Ascending aorta (tissue), 2 donors: Measurements from ENCODE around the gene ZC3H4. TPM values are rescaled to one million over a fixed set of nuclear protein-coding genes. Genes with fewer than 3 reads are reported as not detected.

ENCODE experiments used
- DNase-seq, 2 donors: peaks; one replicate each; pipeline ENCODE4 v3.0.0-alpha.2; 2019; ENCODE audit warnings: low spot score in 2 of 2
- H3K27ac ChIP-seq, 2 donors: fragments of 200-600 bp; sonication (generic); one replicate each; pipeline ENCODE4 v1.5.1; 2016 to 2017; ENCODE audit warnings: mild to moderate bottlenecking in 1 of 2
- H3K27me3 ChIP-seq: fragments of 200-600 bp; sonication (generic); one replicate; pipeline ENCODE4 v1.5.1; 2017
- H3K36me3 ChIP-seq, 2 donors: fragments of 200-600 bp; sonication (generic); one replicate each; pipeline ENCODE4 v1.5.1; 2016
- H3K4me1 ChIP-seq, 2 donors: fragments of 200-600 bp; sonication (generic); one replicate each; pipeline ENCODE4 v1.5.1; 2016 to 2017; ENCODE audit warnings: mild to moderate bottlenecking in 1 of 2
- H3K4me3 ChIP-seq, 2 donors: fragments of 200-600 bp; sonication (generic); one replicate each; pipeline ENCODE4 v1.5.1; 2016 to 2017; ENCODE audit warnings: mild to moderate bottlenecking in 1 of 2
- H3K9me3 ChIP-seq, 2 donors: fragments of 200-600 bp; sonication (generic); one replicate each; pipeline ENCODE4 v1.5.1; 2016
- intact Hi-C: fragments of 100-400 bp; cut with DNase I; formaldehyde crosslinking; loops from one replicate; pipeline ENCODE4 v1.15.1; 2023
- total RNA-seq: library from RNA; depleted of rRNA; stranded (reverse); fragments of >200 nt; gene quantifications from one replicate; pipeline ENCODE4 v1.1.0, GENCODE V29; 2016
- TF ChIP-seq, protein P1 (sequence below), 3 experiments: fragments of 200-600 bp in 2 of 3; fragments of 450-650 bp in 1 of 3; sonication (generic) in 2 of 3; IDR thresholded peaks; one replicate each; pipeline ENCODE4 v1.5.1; 2016 to 2019; ENCODE audit warnings: antibody characterized with exemption in 3 of 3, mild to moderate bottlenecking in 1 of 3, moderate library complexity in 1 of 3

The ZC3H4 gene
- total RNA-seq, 1 donor from 2014 or later: 24.6 TPM

DNA sequence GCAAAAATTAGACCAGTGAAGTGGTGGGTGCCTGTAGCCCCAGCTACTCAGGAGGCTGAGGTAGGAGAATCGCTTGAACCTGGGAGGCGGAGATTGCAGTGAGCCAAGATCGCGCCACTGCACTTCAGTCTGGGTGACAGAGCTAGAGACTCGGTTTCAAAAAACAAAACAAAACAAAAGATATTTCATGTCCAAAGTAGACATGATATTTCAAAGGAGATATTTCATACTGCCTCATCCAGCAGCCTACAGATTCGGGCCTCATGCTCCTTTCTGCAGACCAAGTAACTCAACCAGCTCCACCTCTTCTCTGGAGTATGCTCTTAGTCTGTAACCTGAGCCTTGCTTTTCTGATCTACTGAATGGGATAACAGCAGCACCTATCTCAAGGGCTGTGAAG, 15.0 kb downstream of the ZC3H4 start:
- Histone ChIP-seq H3K9me3 (no peaks in the 10 kb centered on the region), H3K4me1 (peaks cover 2 to 26% of the 10 kb centered on the region in 2 donors), H3K27me3 (no peaks in the 10 kb centered on the region), H3K36me3 (no peaks in the 10 kb centered on the region), H3K4me3 (peak overlapping the region in 1 of 2 donors; percentile 51), H3K27ac (peak overlapping the region; percentile 68 to 83)
- intact Hi-C loops: no loop called here
- no peak for DNase-seq
- TF ChIP-seq, protein P1, sequence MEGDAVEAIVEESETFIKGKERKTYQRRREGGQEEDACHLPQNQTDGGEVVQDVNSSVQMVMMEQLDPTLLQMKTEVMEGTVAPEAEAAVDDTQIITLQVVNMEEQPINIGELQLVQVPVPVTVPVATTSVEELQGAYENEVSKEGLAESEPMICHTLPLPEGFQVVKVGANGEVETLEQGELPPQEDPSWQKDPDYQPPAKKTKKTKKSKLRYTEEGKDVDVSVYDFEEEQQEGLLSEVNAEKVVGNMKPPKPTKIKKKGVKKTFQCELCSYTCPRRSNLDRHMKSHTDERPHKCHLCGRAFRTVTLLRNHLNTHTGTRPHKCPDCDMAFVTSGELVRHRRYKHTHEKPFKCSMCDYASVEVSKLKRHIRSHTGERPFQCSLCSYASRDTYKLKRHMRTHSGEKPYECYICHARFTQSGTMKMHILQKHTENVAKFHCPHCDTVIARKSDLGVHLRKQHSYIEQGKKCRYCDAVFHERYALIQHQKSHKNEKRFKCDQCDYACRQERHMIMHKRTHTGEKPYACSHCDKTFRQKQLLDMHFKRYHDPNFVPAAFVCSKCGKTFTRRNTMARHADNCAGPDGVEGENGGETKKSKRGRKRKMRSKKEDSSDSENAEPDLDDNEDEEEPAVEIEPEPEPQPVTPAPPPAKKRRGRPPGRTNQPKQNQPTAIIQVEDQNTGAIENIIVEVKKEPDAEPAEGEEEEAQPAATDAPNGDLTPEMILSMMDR (IDR thresholded peaks at IDR 0.05): no peak

DNA sequence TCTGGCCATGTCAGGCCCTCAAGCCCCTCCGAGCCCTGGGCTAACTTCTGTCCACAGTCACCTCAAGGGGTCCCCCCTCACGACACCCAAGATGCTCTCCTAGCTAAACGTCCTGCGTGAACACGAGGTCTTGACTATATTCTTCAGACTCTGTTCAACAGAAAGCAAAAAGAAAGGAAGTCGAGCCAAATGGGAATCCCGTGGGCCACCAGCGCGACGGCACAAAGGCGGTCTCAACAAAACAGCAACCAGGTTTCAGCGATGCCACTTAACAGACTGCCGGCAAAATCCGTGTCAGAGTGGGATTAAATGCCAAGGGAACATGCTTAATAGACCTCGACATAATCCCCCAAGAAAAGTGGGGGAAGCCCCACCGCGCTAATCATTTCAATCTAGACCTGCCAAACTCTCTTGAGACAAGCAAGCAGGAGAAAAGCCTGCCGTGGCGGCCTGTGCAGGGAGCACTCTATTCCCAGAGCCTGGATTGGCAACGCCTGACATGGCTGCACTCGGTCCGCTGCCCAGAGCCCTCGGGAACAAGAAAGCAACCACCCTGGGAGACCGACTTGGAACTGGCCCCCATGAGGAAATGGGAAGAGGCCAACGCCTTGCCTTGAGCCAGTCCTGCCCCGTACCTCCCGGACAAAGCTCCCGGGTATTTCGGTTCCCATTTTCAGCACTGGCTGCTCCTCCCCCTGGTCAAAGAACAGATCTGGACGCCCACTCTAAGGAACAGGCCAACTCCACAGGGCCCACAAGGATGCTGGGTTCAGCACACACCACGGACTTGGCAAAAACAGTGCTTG, 16.0 kb downstream of the ZC3H4 start:
- Histone ChIP-seq H3K36me3 (no peaks in the 10 kb centered on the region), H3K4me3 (peak overlapping the region; percentile 18 to 51), H3K4me1 (peaks cover 2 to 19% of the 10 kb centered on the region in 2 donors), H3K9me3 (no peaks in the 10 kb centered on the region), H3K27ac (peak overlapping the region; percentile 68 to 83), H3K27me3 (no peaks in the 10 kb centered on the region)
- intact Hi-C loops: loop anchor here (2.0 kb wide), 1 partner anchor 17 kb away; no protein-coding TSS in a partner anchor
- TF ChIP-seq, protein P1 (IDR thresholded peaks at IDR 0.05): no peak
- DNase-seq: peak in 1 of 2 donors; percentile 86

DNA sequence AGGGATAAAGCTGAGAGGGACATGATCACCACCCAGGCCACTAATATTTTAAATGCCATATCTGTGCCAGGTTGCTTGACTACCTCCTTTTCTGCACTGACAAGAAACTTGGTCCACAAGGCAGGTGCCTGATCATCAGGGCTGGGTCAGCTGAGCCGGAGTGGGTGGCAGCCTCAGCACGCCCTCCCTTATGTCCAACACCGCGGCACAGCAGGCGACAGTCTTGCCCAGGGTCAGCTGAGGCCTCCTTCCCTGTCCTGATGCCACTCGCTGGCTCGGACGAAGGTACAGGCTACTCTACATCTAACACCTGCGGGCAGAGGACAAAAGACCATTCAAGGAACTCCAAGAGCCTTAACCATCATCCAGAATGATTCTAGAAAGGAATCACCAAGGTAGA, 16.9 kb downstream of the ZC3H4 start:
- Histone ChIP-seq H3K36me3 (peaks cover 8 to 9% of the 10 kb centered on the region in 2 donors), H3K9me3 (no peaks in the 10 kb centered on the region), H3K4me1 (peaks cover 2 to 17% of the 10 kb centered on the region in 2 donors), H3K27me3 (no peaks in the 10 kb centered on the region), H3K27ac (peak overlapping the region; percentile 68 to 83), H3K4me3 (no peak overlapping the region)
- TF ChIP-seq, protein P1 (IDR thresholded peaks at IDR 0.05): no peak
- no peak for DNase-seq
- intact Hi-C loops: loop anchor here (2.0 kb wide), 1 partner anchor 16 kb away; no protein-coding TSS in a partner anchor

DNA sequence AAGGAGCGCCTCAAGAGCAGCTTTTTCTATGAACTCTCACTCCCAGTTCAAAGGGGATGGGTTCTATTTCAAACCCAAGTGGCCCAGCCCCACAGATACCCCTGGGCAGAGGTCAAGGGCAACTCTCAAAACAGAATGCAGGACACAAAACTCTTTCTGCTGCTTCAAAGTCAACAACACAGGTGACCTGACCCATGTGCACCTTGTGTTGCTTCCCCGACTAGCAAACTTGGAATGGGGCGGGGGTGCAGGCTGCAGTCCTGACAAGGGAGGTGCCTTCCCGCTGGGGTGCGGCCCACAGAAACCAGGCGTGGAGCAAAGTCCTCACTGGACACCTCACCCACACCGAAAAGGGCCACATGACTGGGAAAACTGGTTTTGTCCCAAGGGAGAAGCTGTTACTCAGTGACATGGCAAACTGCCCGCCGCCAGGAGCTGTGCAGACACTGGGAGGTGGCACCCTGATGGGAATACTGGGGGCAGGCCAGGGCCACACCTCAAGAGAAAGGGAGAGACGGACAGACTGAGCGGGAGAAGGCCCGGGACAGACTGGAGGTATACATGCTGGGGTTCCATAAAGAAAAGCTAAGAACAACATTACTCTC, 17.4 kb downstream of the ZC3H4 start:
- H3K36me3 ChIP-seq: peaks cover 10 to 14% of the 10 kb centered on the region in 2 donors
- intact Hi-C loops: loop anchor here (2.0 kb wide), 1 partner anchor 15 kb away; no protein-coding TSS in a partner anchor

DNA sequence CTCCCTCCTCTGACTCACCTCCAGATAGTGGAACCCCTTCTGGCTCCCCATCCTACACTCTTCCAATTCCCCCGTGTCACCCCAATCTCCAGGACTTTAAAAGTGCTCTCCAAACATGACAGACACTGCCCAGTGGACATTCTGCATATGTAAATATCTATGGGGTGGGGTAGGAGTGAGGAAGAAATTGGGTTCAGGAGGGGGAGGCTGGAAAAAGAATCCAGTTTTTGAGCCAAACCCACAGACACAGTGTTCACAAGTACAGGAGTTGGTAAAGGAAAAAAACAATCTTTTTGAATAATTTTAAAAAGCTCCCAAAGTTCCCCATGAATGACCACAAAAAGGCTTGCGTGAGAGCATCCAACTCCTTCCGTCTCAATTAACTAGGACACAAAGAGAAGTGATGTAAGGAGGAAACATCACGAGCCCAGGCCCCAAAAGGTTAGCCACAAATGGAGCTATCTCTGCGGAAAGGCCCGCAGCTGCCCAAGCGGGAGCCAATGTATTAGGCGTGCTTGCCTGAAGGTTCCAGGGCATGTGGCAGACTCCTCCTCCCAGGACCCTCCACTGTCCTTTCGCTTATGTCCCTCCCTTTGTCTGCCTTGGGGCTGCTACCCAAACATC, 18.0 kb downstream of the ZC3H4 start:
- peak overlapping the region; percentile 60 to 68 for H3K27ac ChIP-seq
- H3K9me3 ChIP-seq: no peaks in the 10 kb centered on the region
- H3K4me3 ChIP-seq: no peak overlapping the region
- H3K27me3 ChIP-seq: no peaks in the 10 kb centered on the region
- no peak for DNase-seq
- intact Hi-C loops: loop anchor here (2.0 kb wide), 1 partner anchor 15 kb away; no protein-coding TSS in a partner anchor
- peaks cover 10 to 20% of the 10 kb centered on the region in 2 donors for H3K36me3 ChIP-seq
- TF ChIP-seq, protein P1 (IDR thresholded peaks at IDR 0.05): no peak
- H3K4me1 ChIP-seq: peaks cover 2 to 17% of the 10 kb centered on the region in 2 donors

More for the DNA sequence above, 17.4 kb downstream of the ZC3H4 start:
- no peaks in the 10 kb centered on the region for H3K9me3 ChIP-seq
- H3K27me3 ChIP-seq: no peaks in the 10 kb centered on the region
- peak overlapping the region; percentile 60 to 68 for H3K27ac ChIP-seq
- H3K4me1 ChIP-seq: peaks cover 2 to 17% of the 10 kb centered on the region in 2 donors
- no peak for DNase-seq
- no peak overlapping the region for H3K4me3 ChIP-seq
- TF ChIP-seq, protein P1 (IDR thresholded peaks at IDR 0.05): no peak
